Umbilical cord (tissue), 2 donors: ENCODE results near the gene DEFB129. TPM values are rescaled to one million over a fixed set of nuclear protein-coding genes. Genes with fewer than 3 reads are reported as not detected.
A peak's percentile ranks its signal among the peaks of the same experiment; 100 is the strongest.
"Not testable (repeated sequence)": the region's sequence is repeated elsewhere in the genome, so short reads cannot be mapped to it uniquely, and the experiment has no call there.

Source experiments
- DNase-seq: peaks from one replicate; pipeline ENCODE4 v3.0.0-alpha.2; 2015; ENCODE audit warnings: low spot score
- total RNA-seq: library from RNA; depleted of rRNA; stranded (reverse); fragments of >200 nt; gene quantifications from one replicate; pipeline ENCODE4 v1.2.3, GENCODE V29; 2014; ENCODE audit warnings: low replicate concordance; ENCODE audit not compliant: insufficient read depth

DEFB129 gene
- total RNA-seq, result not detected

GRCh38 chr20:226958-227357 lies at the start of gene DEFB129:
Gene DEFB129 (plus strand): TSS chr20:227258. CDS start chr20:227289, 31 bp downstream.
- DNase-seq, result no peak

- DNase-seq, result no peak
These were observed 42.8 kb upstream of the DEFB129 start for GRCh38 chr20:184288-184687.

GRCh38 chr20:187733-188132 lies 39.3 kb upstream of the DEFB129 start:
- no peak for DNase-seq

- DNase-seq, result no peak
These were observed 37.4 kb upstream of the DEFB129 start, which contains the start of gene DEFB128 for GRCh38 chr20:189611-190010. Gene DEFB128 (minus strand): TSS chr20:189711. CDS start chr20:189623, 88 bp downstream.

GRCh38 chr20:198225-198624 lies 28.8 kb upstream of the DEFB129 start:
- no peak for DNase-seq

GRCh38 chr20:199996-200395 lies 27.1 kb upstream of the DEFB129 start:
- DNase-seq, result no peak

GRCh38 chr20:203630-204029 lies 23.4 kb upstream of the DEFB129 start:
- DNase-seq, result not testable (repeated sequence)

GRCh38 chr20:208942-209566 lies 18.0 kb upstream of the DEFB129 start:
- DNase-seq, result peak; percentile 56

GRCh38 chr20:210809-211502 lies 16.1 kb upstream of the DEFB129 start:
- DNase-seq, result peak; percentile 1

- no peak for DNase-seq
These were observed 12.7 kb upstream of the DEFB129 start for GRCh38 chr20:214383-214782.

- DNase-seq, result no peak
These were observed 11.3 kb upstream of the DEFB129 start for GRCh38 chr20:215796-216195.

GRCh38 chr20:217266-217665 lies 9.8 kb upstream of the DEFB129 start:
- DNase-seq, result no peak

GRCh38 chr20:219290-220115 lies 7.6 kb upstream of the DEFB129 start:
- no peak for DNase-seq

GRCh38 chr20:221258-221830 lies 5.7 kb upstream of the DEFB129 start:
- DNase-seq, result no peak

GRCh38 chr20:225879-226278 lies 1.2 kb upstream of the DEFB129 start:
- DNase-seq, result not testable (repeated sequence)

- DNase-seq, result peak; percentile 2
These were observed 514 bp downstream of the DEFB129 start for GRCh38 chr20:227439-228105.

- peak; percentile 8 for DNase-seq
These were observed 8.8 kb downstream of the DEFB129 start for GRCh38 chr20:235891-236290.

GRCh38 chr20:237489-237888 lies 10.4 kb downstream of the DEFB129 start:
- peak; percentile 28 for DNase-seq

- DNase-seq, result peak; percentile 9
These were observed 10.9 kb downstream of the DEFB129 start for GRCh38 chr20:237929-238328.

GRCh38 chr20:242905-243304 lies 15.8 kb downstream of the DEFB129 start:
- no peak for DNase-seq

- DNase-seq, result no peak
These were observed 24.3 kb downstream of the DEFB129 start for GRCh38 chr20:251354-251753.
